Measurements from ENCODE around the gene HMCN2.

The HMCN2 gene

GRCh38 chr9:130356877-130357584, 91.5 kb downstream of the HMCN2 start:
- no peak for DNase-seq (ENCODE audit: extremely low read depth, low read depth)
- TF ChIP-seq CTCF (IDR thresholded peaks at IDR 0.05; ENCODE audit: low read depth, low read length), result no peak

- no peak for DNase-seq (ENCODE audit: extremely low read depth, low read depth)
- TF ChIP-seq CTCF (IDR thresholded peaks at IDR 0.05; ENCODE audit: low read depth, low read length), result no peak
Observed at GRCh38 chr9:130358928-130359327, 93.4 kb downstream of the HMCN2 start.

GRCh38 chr9:130359819-130360218, 94.3 kb downstream of the HMCN2 start:
- TF ChIP-seq CTCF (IDR thresholded peaks at IDR 0.05; ENCODE audit: low read depth, low read length), result no peak
- DNase-seq (ENCODE audit: extremely low read depth, low read depth), result no peak

GRCh38 chr9:130360672-130361071, 95.1 kb downstream of the HMCN2 start:
- TF ChIP-seq CTCF (IDR thresholded peaks at IDR 0.05; ENCODE audit: low read depth, low read length), result no peak
- no peak for DNase-seq (ENCODE audit: extremely low read depth, low read depth)

DNA sequence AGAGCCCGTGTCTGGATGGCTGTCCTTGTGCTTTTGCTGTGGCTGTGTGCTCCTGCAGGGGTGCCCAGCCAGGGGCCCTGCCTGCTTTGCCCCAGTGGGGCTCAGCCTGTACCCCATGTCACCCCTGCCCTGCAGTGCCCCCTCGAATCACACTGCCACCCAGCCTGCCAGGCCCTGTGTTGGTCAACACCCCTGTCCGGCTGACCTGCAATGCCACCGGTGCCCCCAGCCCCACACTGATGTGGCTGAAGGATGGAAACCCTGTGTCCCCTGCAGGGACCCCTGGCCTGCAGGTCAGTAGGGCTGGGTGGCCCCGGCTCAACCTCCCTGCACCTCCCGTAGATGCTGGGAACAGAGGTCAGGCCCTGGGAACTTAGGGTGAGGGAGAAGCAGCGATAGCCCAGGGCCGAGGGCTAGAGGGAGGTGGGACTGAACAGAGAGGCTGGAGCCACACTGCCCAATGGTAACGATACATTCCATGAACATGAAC, 96.4 kb downstream of the HMCN2 start:
- DNase-seq (ENCODE audit: extremely low read depth, low read depth), result no peak
- no peak for TF ChIP-seq CTCF (IDR thresholded peaks at IDR 0.05; ENCODE audit: low read depth, low read length)

DNA sequence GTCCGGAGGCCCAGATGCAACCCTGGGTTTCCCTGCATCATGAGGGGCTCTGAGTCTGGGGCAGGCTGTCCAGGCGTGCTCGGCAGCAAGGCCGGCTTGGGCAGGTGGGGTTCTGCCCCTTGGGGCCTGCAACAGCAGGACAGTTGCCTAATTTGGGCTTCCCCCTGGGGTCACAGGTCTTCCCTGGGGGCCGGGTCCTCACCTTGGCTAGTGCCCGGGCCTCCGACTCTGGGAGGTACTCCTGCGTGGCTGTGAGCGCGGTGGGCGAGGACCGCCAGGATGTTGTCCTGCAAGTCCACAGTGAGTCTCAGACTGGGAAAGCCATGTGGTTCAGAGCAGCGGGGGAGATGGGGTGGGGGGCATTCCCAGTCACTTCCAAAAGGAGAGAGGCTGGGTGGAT, 97.1 kb downstream of the HMCN2 start:
- TF ChIP-seq CTCF (IDR thresholded peaks at IDR 0.05; ENCODE audit: low read depth, low read length), result no peak
- DNase-seq (ENCODE audit: extremely low read depth, low read depth), result no peak

DNA sequence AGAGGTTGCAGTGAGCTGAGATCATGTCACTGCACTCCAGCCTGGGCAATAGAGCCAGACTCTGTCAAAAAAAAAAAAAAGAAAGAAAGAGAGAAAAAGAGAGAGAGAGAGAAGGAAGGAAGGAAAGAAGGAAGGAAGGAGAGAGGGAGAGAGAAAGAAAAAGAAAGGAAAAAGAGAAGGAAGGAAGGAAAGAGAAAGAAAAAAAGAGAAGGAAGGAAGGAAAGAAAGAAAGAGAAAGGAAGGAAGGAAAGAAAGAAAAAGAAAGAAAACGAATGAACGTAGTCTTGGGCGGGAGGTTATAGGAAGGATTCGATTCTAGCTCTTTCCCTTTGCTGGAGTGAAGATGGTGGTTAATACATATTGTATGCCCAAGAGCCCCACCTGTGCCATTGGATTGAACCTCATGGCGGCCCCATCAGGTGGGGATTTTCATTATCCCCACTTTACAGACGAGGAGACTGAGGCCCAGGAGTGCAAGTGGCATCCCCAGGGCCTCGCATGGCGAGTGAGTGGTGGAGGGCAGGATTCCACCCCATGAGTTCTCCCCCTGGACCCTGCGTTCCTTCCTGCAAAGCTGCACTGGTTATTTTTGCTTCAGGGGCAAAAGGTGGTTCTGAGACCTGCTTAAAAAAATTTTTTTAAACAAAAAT, 98.3 kb downstream of the HMCN2 start:
- DNase-seq (ENCODE audit: extremely low read depth, low read depth), result no peak
- no peak for TF ChIP-seq CTCF (IDR thresholded peaks at IDR 0.05; ENCODE audit: low read depth, low read length)

Measured in AG09319 (cell line).